HepG2 (cell line): Measurements from ENCODE around the gene HYAL1. TPM values are rescaled to one million over a fixed set of nuclear protein-coding genes. Genes with fewer than 3 reads are reported as not detected.

ENCODE experiments used
- ARHGAP35 ChIP-seq: sonication (generic); formaldehyde crosslinking; IDR thresholded peaks from 2 replicates; pipeline ENCODE4 v1.9.0; 2022; ENCODE audit warnings: mild to moderate bottlenecking, inconsistent platforms, moderate library complexity, missing genetic modification reagents, borderline replicate concordance
- CCAR2 ChIP-seq: fragments of 200-400 bp; formaldehyde crosslinking; optimal IDR thresholded peaks from 2 replicates; pipeline ENCODE3; 2018; ENCODE audit warnings: low read depth, mild to moderate bottlenecking, low read length, moderate library complexity
- GFI1 ChIP-seq: sonication (generic); formaldehyde crosslinking; IDR thresholded peaks from 2 replicates; pipeline ENCODE4 v1.5.0; 2020; ENCODE audit warnings: missing genetic modification reagents, mild to moderate bottlenecking, borderline replicate concordance
- HOXD1 ChIP-seq: sonication (generic); formaldehyde crosslinking; IDR thresholded peaks from 2 replicates; pipeline ENCODE4 v1.5.0; 2020; ENCODE audit warnings: missing genetic modification reagents
- KMT2A ChIP-seq: sonication (generic); formaldehyde crosslinking; IDR thresholded peaks from 2 replicates; pipeline ENCODE4 v1.4.0; 2020; ENCODE audit warnings: missing genetic modification reagents
- LCORL ChIP-seq, 2 experiments: fragments of 450-650 bp in 1 of 2; sonication (generic) in 1 of 2; formaldehyde crosslinking in 1 of 2; IDR thresholded peaks; 2 replicates each; pipeline versions ENCODE4 v1.5.0 to v1.6.1; 2017 to 2020; ENCODE audit warnings: antibody characterized with exemption in 1 of 2, missing genetic modification reagents in 1 of 2
- MXI1 ChIP-seq: IDR thresholded peaks from 3 replicates; pipeline ENCODE4 v1.6.1; 2012; ENCODE audit warnings: low read depth, low read length, inconsistent platforms, borderline replicate concordance
- SALL1 ChIP-seq: sonication (generic); formaldehyde crosslinking; IDR thresholded peaks from 2 replicates; pipeline ENCODE4 v1.8.0; 2022; ENCODE audit warnings: mild to moderate bottlenecking, missing genetic modification reagents
- SRSF1 ChIP-seq: fragments of 200-400 bp; formaldehyde crosslinking; optimal IDR thresholded peaks from 2 replicates; pipeline ENCODE3; 2017; ENCODE audit warnings: mild to moderate bottlenecking, low read depth, low read length, moderate library complexity
- TP53 ChIP-seq: sonication (generic); formaldehyde crosslinking; conservative IDR thresholded peaks from 2 replicates; pipeline ENCODE4 v1.4.0; 2020; ENCODE audit warnings: missing genetic modification reagents
- ZNF550 ChIP-seq: sonication (generic); formaldehyde crosslinking; IDR thresholded peaks from 2 replicates; pipeline ENCODE4 v1.4.0; 2020; ENCODE audit warnings: mild to moderate bottlenecking, missing genetic modification reagents, borderline replicate concordance
- polyA plus RNA-seq, 8 experiments: library from polyadenylated mRNA; depleted of rRNA in 3 of 8; stranded (reverse) in 7 of 8; unstranded in 1 of 8; fragments of >200 nt; fragmentation: Illumina TruSeq in 4 of 8; extraction: Trizol in 4 of 8; gene quantifications; 2 replicates each; pipeline versions ENCODE4 v1.2.1 to v1.2.3, GENCODE V29; 2011 to 2016; ENCODE audit warnings: low read depth in 4 of 8, missing spikeins in 1 of 8, mixed read lengths in 1 of 8; ENCODE audit not compliant: insufficient read depth in 1 of 8
- total RNA-seq, 5 experiments: library from RNA; depleted of rRNA; stranded (reverse); fragments of >200 nt; fragmentation: Illumina TruSeq; extraction: Trizol; gene quantifications; 2 replicates each; pipeline ENCODE4 v1.2.3, GENCODE V29; 2016; ENCODE audit warnings: low read depth in 1 of 5
- TF ChIP-seq, protein P1 (sequence below): sonication (generic); formaldehyde crosslinking; IDR thresholded peaks from 2 replicates; pipeline ENCODE4 v1.5.1; 2020; ENCODE audit warnings: mild to moderate bottlenecking, missing genetic modification reagents, borderline replicate concordance
- TF ChIP-seq, protein P2 (sequence below): sonication (generic); formaldehyde crosslinking; IDR thresholded peaks from 2 replicates; pipeline ENCODE4 v1.5.1; 2020; ENCODE audit warnings: missing genetic modification reagents, mild to moderate bottlenecking, borderline replicate concordance
- TF ChIP-seq, protein P3 (sequence below): IDR thresholded peaks from 2 replicates; pipeline ENCODE4 v1.6.1; 2016; ENCODE audit warnings: missing biosample characterization, missing genetic modification reagents, low read depth
- TF ChIP-seq, protein P4 (sequence below): IDR thresholded peaks from 2 replicates; pipeline ENCODE4 v1.6.1; 2016; ENCODE audit warnings: missing compliant biosample characterization, missing genetic modification reagents, borderline replicate concordance
- TF ChIP-seq, protein P5 (sequence below): sonication (generic); formaldehyde crosslinking; conservative IDR thresholded peaks from 2 replicates; pipeline ENCODE4 v1.4.0; 2020; ENCODE audit warnings: missing genetic modification reagents
- TF ChIP-seq, protein P6 (sequence below): conservative IDR thresholded peaks from 2 replicates; pipeline ENCODE4 v1.6.1; 2018; ENCODE audit warnings: missing genetic modification reagents

The HYAL1 gene
- total and polyA plus RNA-seq, 2 of the 13 experiments (the other 11 are each of a cell fraction or from before 2014, with no cell fraction given) = 76.5 to 193 TPM

DNA sequence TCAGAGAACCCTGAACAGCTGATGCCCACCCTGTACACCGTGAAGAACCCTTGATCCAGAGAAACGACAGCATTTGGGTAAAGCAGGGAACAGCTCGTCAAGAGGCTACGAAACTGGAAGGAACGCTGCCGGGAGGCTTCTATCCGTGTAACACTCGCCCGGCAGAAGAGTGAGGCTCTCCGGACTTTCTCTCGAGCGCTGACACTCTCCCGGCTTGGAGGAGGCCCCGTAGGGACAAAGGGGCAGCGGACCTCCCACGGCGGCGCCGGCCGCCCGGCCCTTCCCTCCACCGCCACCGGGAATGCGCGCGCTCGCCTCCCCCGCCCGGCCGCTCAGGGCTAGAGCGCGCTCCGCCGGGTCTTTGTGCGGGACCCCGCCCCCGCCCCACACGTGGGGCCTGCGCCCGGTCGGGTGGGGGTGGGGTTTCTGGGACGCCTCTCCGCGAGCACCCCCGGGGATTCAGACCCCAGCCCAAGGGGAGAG is 17.5 kb upstream of the HYAL1 start (continued):
- TF ChIP-seq, protein P1, sequence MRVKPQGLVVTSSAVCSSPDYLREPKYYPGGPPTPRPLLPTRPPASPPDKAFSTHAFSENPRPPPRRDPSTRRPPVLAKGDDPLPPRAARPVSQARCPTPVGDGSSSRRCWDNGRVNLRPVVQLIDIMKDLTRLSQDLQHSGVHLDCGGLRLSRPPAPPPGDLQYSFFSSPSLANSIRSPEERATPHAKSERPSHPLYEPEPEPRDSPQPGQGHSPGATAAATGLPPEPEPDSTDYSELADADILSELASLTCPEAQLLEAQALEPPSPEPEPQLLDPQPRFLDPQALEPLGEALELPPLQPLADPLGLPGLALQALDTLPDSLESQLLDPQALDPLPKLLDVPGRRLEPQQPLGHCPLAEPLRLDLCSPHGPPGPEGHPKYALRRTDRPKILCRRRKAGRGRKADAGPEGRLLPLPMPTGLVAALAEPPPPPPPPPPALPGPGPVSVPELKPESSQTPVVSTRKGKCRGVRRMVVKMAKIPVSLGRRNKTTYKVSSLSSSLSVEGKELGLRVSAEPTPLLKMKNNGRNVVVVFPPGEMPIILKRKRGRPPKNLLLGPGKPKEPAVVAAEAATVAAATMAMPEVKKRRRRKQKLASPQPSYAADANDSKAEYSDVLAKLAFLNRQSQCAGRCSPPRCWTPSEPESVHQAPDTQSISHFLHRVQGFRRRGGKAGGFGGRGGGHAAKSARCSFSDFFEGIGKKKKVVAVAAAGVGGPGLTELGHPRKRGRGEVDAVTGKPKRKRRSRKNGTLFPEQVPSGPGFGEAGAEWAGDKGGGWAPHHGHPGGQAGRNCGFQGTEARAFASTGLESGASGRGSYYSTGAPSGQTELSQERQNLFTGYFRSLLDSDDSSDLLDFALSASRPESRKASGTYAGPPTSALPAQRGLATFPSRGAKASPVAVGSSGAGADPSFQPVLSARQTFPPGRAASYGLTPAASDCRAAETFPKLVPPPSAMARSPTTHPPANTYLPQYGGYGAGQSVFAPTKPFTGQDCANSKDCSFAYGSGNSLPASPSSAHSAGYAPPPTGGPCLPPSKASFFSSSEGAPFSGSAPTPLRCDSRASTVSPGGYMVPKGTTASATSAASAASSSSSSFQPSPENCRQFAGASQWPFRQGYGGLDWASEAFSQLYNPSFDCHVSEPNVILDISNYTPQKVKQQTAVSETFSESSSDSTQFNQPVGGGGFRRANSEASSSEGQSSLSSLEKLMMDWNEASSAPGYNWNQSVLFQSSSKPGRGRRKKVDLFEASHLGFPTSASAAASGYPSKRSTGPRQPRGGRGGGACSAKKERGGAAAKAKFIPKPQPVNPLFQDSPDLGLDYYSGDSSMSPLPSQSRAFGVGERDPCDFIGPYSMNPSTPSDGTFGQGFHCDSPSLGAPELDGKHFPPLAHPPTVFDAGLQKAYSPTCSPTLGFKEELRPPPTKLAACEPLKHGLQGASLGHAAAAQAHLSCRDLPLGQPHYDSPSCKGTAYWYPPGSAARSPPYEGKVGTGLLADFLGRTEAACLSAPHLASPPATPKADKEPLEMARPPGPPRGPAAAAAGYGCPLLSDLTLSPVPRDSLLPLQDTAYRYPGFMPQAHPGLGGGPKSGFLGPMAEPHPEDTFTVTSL = no peak
- no peak for TF ChIP-seq TP53
- no peak for TF ChIP-seq KMT2A (CRISPR knock-in tag)
- TF ChIP-seq GFI1 = no peak; the same call in 1 of the 2 replicates
- peak; percentile 12 for TF ChIP-seq SRSF1
- TF ChIP-seq, protein P2, sequence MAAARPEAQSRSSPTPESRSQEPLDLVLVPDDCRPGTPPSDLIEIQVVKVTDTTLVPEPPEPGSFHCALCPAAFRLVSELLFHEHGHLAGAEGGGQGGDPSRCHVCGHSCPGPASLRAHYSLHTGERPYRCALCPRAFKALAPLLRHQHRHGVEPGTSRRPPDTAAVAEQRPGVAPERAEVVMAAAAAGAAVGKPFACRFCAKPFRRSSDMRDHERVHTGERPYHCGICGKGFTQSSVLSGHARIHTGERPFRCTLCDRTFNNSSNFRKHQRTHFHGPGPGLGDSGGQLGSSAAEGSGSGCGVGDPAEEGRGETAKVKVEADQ (CRISPR knock-in tag) = no peak
- TF ChIP-seq MXI1 = peak; percentile 97
- TF ChIP-seq HOXD1 (CRISPR knock-in tag) = no peak
- 0 out of 2 replicates have a peak, but pooled peaks have one; percentile 24 for TF ChIP-seq SALL1
- TF ChIP-seq ZNF550 (CRISPR knock-in tag) = no peak
- 0 out of 2 replicates have a peak, but pooled peaks have one; percentile 47 for TF ChIP-seq ARHGAP35 (CRISPR knock-in tag)
- TF ChIP-seq, protein P3, sequence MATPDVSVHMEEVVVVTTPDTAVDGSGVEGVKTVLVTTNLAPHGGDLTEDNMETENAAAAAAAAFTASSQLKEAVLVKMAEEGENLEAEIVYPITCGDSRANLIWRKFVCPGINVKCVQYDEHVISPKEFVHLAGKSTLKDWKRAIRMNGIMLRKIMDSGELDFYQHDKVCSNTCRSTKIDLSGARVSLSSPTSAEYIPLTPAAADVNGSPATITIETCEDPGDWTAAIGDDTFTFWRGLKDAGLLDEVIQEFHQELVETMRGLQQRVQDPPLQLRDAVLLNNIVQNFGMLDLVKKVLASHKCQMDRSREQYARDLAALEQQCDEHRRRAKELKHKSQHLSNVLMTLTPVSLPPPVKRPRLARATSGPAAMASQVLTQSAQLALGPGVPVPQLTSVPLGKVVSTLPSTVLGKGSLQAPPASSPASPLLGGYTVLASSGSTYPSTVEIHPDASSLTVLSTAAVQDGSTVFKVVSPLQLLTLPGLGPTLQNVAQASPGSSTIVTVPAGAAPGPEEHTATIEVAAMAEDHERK (CRISPR knock-in tag) = no peak
- TF ChIP-seq, protein P4, sequence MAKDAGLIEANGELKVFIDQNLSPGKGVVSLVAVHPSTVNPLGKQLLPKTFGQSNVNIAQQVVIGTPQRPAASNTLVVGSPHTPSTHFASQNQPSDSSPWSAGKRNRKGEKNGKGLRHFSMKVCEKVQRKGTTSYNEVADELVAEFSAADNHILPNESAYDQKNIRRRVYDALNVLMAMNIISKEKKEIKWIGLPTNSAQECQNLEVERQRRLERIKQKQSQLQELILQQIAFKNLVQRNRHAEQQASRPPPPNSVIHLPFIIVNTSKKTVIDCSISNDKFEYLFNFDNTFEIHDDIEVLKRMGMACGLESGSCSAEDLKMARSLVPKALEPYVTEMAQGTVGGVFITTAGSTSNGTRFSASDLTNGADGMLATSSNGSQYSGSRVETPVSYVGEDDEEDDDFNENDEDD (CRISPR knock-in tag) = peak; percentile 21; the same call in 1 of the 2 replicates
- TF ChIP-seq, protein P5, sequence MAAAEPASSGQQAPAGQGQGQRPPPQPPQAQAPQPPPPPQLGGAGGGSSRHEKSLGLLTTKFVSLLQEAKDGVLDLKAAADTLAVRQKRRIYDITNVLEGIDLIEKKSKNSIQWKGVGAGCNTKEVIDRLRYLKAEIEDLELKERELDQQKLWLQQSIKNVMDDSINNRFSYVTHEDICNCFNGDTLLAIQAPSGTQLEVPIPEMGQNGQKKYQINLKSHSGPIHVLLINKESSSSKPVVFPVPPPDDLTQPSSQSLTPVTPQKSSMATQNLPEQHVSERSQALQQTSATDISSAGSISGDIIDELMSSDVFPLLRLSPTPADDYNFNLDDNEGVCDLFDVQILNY = no peak
- no peak for TF ChIP-seq CCAR2
- TF ChIP-seq, protein P6, sequence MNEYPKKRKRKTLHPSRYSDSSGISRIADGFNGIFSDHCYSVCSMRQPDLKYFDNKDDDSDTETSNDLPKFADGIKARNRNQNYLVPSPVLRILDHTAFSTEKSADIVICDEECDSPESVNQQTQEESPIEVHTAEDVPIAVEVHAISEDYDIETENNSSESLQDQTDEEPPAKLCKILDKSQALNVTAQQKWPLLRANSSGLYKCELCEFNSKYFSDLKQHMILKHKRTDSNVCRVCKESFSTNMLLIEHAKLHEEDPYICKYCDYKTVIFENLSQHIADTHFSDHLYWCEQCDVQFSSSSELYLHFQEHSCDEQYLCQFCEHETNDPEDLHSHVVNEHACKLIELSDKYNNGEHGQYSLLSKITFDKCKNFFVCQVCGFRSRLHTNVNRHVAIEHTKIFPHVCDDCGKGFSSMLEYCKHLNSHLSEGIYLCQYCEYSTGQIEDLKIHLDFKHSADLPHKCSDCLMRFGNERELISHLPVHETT = no peak
- TF ChIP-seq LCORL (IDR thresholded peaks at IDR 0.05) = no peak
- no peak for TF ChIP-seq LCORL (CRISPR knock-in tag; IDR thresholded peaks at IDR 0.05)
